ENCODE measurements around the gene CD8B.

DNA sequence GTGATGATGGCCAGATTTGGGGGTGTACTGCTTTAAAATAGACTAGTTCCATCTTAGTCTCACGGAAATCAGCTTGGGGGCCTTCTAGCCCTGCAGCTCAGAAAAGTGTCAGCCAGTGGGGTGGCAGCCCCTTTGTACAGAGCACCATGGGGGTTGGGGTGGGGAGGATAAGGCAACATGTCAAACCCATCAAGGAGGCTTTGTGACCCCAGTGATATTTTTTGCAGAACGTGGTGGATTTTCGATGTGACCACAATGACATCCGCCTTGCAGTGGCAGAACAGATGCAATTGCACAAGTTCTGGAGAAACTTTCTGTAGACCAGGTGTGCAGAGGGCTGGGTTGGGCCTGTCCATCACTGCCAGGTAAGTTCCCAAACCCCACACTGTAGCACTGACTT lies 67.9 kb downstream of the CD8B start:
- TF ChIP-seq CTCF (conservative IDR thresholded peaks at IDR 0.05; ENCODE audit: low read depth, low read length) (no peak), EZH2phosphoT487 (IDR thresholded peaks at IDR 0.05; ENCODE audit: borderline replicate concordance, low read length) (no peak), EZH2 (IDR thresholded peaks at IDR 0.05; ENCODE audit: low read length, unreplicated experiment) (no peak)
